ENCODE results near the gene TCN2. TPM values are rescaled to one million over a fixed set of nuclear protein-coding genes. Genes with fewer than 3 reads are reported as not detected.

The TCN2 gene
- total and polyA plus RNA-seq, 2 experiments from 2014 or later = 4.8 to 5.3 TPM

- WGBS, 2 experiments (ENCODE audit: low coverage in 1 of 2, low lambda C conversion rate in 2 of 2, missing lambda C conversion rate in 2 of 2) = 74% methylated on average over 7 of the region's 7 CpGs
- no peak overlapping the region for H3K27ac ChIP-seq
- peak overlapping the region; percentile 98 for H2AFZ ChIP-seq
Measured at GRCh38 chr22:30607300-30607930, 441 bp downstream of the TCN2 start.

GRCh38 chr22:30607939-30608338 lies 965 bp downstream of the TCN2 start:
- H2AFZ ChIP-seq = no peak overlapping the region
- no peaks in the 10 kb centered on the region for H4K20me1 ChIP-seq (ENCODE audit: insufficient read depth)
- in situ Hi-C loops (cut with MboI) = no loop called here
- no peak overlapping the region for H3K4me3 ChIP-seq
- no peaks in the 10 kb centered on the region for H3K79me2 ChIP-seq (ENCODE audit: insufficient read depth)
- H3K36me3 ChIP-seq (ENCODE audit: low read depth) = no peaks in the 10 kb centered on the region
- 84 to 86% methylated on average over 7 of the region's 7 CpGs for WGBS, 2 experiments (ENCODE audit: low coverage in 1 of 2, low lambda C conversion rate in 2 of 2, missing lambda C conversion rate in 2 of 2)
- no peak overlapping the region for H3K4me2 ChIP-seq (ENCODE audit: unreplicated experiment)
- no peaks in the 10 kb centered on the region for H3K9me2 ChIP-seq (ENCODE audit: insufficient read depth)
- H3F3A ChIP-seq (ENCODE audit: insufficient read depth) = peaks cover 9% of the 10 kb centered on the region; the same call in 1 of the 2 replicates
- DNase-seq = peak; percentile 10
- peaks cover 23% of the 10 kb centered on the region for H3K4me1 ChIP-seq (ENCODE audit: insufficient read depth)
- H3K27me3 ChIP-seq (replicated peaks; ENCODE audit: insufficient read depth) = no peaks in the 10 kb centered on the region
- no peaks in the 10 kb centered on the region for H3K9me3 ChIP-seq (ENCODE audit: low read depth)
- no peak overlapping the region for H3K27ac ChIP-seq
- H3K9ac ChIP-seq = no peak overlapping the region
- no peak for TF ChIP-seq EZH2 (IDR thresholded peaks at IDR 0.05; ENCODE audit: insufficient read depth, poor library complexity, severe bottlenecking)
- no peak for TF ChIP-seq EZH2phosphoT487 (IDR thresholded peaks at IDR 0.05; ENCODE audit: insufficient read depth, low read depth)

More at GRCh38 chr22:30607300-30607930, 441 bp downstream of the TCN2 start:
- TF ChIP-seq EZH2phosphoT487 (IDR thresholded peaks at IDR 0.05; ENCODE audit: insufficient read depth, low read depth) = no peak
- no peak for TF ChIP-seq EZH2 (IDR thresholded peaks at IDR 0.05; ENCODE audit: insufficient read depth, poor library complexity, severe bottlenecking)
- H3K79me2 ChIP-seq (ENCODE audit: insufficient read depth) = no peaks in the 10 kb centered on the region
- H3K9me2 ChIP-seq (ENCODE audit: insufficient read depth) = no peaks in the 10 kb centered on the region
- DNase-seq = no peak
- H3K9ac ChIP-seq = peak overlapping the region; percentile 78
- H3K4me1 ChIP-seq (ENCODE audit: insufficient read depth) = peaks cover 23% of the 10 kb centered on the region
- H3F3A ChIP-seq (ENCODE audit: insufficient read depth) = peaks cover 9% of the 10 kb centered on the region; the same call in 1 of the 2 replicates
- H3K27me3 ChIP-seq (replicated peaks; ENCODE audit: insufficient read depth) = no peaks in the 10 kb centered on the region
- no peaks in the 10 kb centered on the region for H3K36me3 ChIP-seq (ENCODE audit: low read depth)
- in situ Hi-C loops (cut with MboI) = no loop called here
- H3K4me2 ChIP-seq (ENCODE audit: unreplicated experiment) = peak overlapping the region; percentile 99
- H3K9me3 ChIP-seq (ENCODE audit: low read depth) = no peaks in the 10 kb centered on the region
- no peaks in the 10 kb centered on the region for H4K20me1 ChIP-seq (ENCODE audit: insufficient read depth)
- H3K4me3 ChIP-seq = peak overlapping the region; percentile 76

DNA sequence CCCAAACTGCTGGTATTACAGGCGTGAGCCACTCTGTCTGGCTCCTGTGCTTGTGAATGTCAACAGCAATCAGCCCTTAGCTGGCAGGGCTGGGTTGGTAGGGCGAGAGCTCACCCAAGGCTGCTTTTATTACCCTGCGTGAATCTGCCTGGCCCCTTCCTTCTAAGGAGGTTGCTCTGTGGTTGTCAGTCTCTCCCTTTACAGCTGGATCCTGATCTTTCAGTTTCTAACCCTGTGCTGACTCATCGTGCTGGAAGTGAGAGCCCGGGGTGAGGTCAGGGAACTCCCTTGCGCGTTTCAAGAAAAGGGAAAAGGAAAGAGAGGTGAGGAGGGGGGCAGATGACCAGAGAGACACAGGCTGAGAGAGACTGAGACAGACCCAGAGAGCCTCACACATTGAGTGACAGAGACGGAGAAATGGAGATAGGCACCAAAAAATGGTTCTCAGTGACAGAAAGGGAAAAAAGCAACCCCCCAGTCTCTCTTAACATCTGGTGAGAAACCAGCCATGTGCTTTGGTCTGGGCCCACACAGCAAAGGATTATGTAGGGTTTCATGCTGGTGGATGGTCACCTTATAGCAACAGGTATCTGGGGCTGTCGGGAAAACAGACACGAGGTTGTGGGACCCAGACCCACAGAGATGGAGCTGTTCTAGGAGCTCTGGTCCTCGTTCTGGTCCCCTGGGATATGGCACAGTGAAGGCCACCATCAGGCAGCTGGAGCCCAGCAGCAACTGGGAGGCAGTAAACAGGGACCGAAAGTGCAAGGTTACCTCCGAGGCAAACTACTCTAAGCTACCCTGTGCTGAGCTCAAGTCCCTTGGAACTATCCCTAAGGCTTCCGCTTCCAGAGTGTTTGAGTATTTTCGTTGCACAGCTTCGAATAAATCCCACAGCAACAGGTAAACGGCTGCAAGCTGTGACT lies 2.5 kb downstream of the TCN2 start:
- in situ Hi-C loops (cut with MboI) = no loop called here
- Histone ChIP-seq H3K9me2 (ENCODE audit: insufficient read depth) (no peaks in the 10 kb centered on the region), H3K9ac (peak overlapping the region; percentile 42), H3K79me2 (ENCODE audit: insufficient read depth) (no peaks in the 10 kb centered on the region), H2AFZ (peak overlapping the region; percentile 84), H3K4me1 (ENCODE audit: insufficient read depth) (peaks cover 23% of the 10 kb centered on the region), H3K9me3 (ENCODE audit: low read depth) (no peaks in the 10 kb centered on the region), H4K20me1 (ENCODE audit: insufficient read depth) (no peaks in the 10 kb centered on the region), H3K27ac (peak overlapping the region; percentile 62), H3K4me2 (ENCODE audit: unreplicated experiment) (peak overlapping the region; percentile 88), H3F3A (ENCODE audit: insufficient read depth) (peaks cover 9% of the 10 kb centered on the region; the same call in 1 of the 2 replicates), H3K36me3 (ENCODE audit: low read depth) (no peaks in the 10 kb centered on the region), H3K27me3 (replicated peaks; ENCODE audit: insufficient read depth) (no peaks in the 10 kb centered on the region), H3K4me3 (peak overlapping the region; percentile 58)
- 45 to 46% methylated on average over 17 of the region's 17 CpGs for whole genome bisulfite sequencing, 2 experiments (ENCODE audit: low coverage in 1 of 2, low lambda C conversion rate in 2 of 2, missing lambda C conversion rate in 2 of 2)
- TF ChIP-seq EZH2 (IDR thresholded peaks at IDR 0.05; ENCODE audit: insufficient read depth, poor library complexity, severe bottlenecking) = no peak
- TF ChIP-seq EZH2phosphoT487 (IDR thresholded peaks at IDR 0.05; ENCODE audit: insufficient read depth, low read depth) = no peak
- DNase-seq = peak; percentile 91

DNA sequence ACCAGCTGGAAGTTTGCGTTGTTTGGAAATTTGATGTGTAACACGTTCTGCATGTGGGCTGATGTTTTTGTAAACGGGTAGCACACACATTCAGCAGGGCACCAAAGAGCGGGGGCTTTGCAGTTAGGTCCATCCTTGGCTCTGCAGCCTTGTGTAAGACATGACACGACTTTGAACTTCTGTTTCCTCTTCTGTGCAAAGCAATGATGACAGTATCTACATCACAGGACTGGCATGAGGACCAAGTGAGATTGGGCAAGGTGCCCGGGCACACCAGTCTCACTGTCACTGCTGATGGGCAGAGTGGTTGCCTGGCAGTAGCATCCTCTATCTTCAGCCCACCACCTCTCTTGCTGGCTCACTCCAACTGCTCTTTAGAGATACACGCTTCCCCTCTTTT lies 3.3 kb downstream of the TCN2 start:
- Histone ChIP-seq H3K4me3 (no peak overlapping the region), H3K9me3 (ENCODE audit: low read depth) (no peaks in the 10 kb centered on the region), H3K27ac (no peak overlapping the region), H3K36me3 (ENCODE audit: low read depth) (no peaks in the 10 kb centered on the region), H3K9ac (no peak overlapping the region), H3K79me2 (ENCODE audit: insufficient read depth) (no peaks in the 10 kb centered on the region), H3K27me3 (replicated peaks; ENCODE audit: insufficient read depth) (no peaks in the 10 kb centered on the region), H3K4me2 (ENCODE audit: unreplicated experiment) (no peak overlapping the region), H3K4me1 (ENCODE audit: insufficient read depth) (peaks cover 23% of the 10 kb centered on the region), H2AFZ (no peak overlapping the region), H3K9me2 (ENCODE audit: insufficient read depth) (no peaks in the 10 kb centered on the region), H3F3A (ENCODE audit: insufficient read depth) (peaks cover 9% of the 10 kb centered on the region; the same call in 1 of the 2 replicates), H4K20me1 (ENCODE audit: insufficient read depth) (no peaks in the 10 kb centered on the region)
- DNase-seq = no peak
- TF ChIP-seq EZH2phosphoT487 (IDR thresholded peaks at IDR 0.05; ENCODE audit: insufficient read depth, low read depth) (no peak), EZH2 (IDR thresholded peaks at IDR 0.05; ENCODE audit: insufficient read depth, poor library complexity, severe bottlenecking) (no peak)
- 78% methylated on average over 7 of the region's 7 CpGs for WGBS, 2 experiments (ENCODE audit: low coverage in 1 of 2, low lambda C conversion rate in 2 of 2, missing lambda C conversion rate in 2 of 2)
- in situ Hi-C loops (cut with MboI) = no loop called here

Data from GM23248 (cell line).